Upper lobe of left lung (tissue), 4 donors: Measurements from ENCODE around the gene PCBD1.

Source experiments
- POLR2A ChIP-seq, 4 donors: fragments of 450-650 bp; IDR thresholded peaks; one replicate each; pipeline ENCODE4 v1.5.1; 2016 to 2017; ENCODE audit warnings: antibody characterized with exemption in 4 of 4, mild to moderate bottlenecking in 2 of 4
- POLR2AphosphoS5 ChIP-seq, 2 donors: sonication (generic); formaldehyde crosslinking; IDR thresholded peaks; one replicate each; pipeline ENCODE4 v1.5.1; 2017; ENCODE audit warnings: antibody characterized with exemption in 2 of 2
- TF ChIP-seq, protein P1 (sequence below), 6 experiments: fragments of 450-650 bp in 4 of 6; fragments of 200-600 bp in 2 of 6; sonication (generic) in 2 of 6; IDR thresholded peaks; one replicate each; pipeline ENCODE4 v1.5.1; 2016 to 2019; ENCODE audit warnings: antibody characterized with exemption in 6 of 6

DNA sequence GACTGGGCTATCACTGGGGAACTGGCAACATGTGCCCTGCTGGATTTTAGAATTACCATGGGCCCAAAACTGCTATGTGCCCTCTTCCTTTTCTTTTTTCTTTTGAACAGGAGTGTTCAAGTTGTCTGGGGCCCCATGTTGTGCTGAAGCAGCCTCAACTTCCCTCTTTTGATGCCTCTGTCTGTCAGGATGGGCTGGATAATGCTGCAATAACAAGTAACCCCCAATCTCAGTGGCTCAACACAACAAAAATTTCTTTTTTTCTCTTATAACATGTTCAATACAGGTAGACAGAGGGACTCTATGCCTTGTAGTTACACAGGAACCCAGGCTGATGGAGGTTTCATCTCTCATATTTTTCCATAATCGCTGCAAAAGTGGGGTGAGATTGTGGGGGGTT is 8.2 kb upstream of the PCBD1 start:
- TF ChIP-seq, protein P1, sequence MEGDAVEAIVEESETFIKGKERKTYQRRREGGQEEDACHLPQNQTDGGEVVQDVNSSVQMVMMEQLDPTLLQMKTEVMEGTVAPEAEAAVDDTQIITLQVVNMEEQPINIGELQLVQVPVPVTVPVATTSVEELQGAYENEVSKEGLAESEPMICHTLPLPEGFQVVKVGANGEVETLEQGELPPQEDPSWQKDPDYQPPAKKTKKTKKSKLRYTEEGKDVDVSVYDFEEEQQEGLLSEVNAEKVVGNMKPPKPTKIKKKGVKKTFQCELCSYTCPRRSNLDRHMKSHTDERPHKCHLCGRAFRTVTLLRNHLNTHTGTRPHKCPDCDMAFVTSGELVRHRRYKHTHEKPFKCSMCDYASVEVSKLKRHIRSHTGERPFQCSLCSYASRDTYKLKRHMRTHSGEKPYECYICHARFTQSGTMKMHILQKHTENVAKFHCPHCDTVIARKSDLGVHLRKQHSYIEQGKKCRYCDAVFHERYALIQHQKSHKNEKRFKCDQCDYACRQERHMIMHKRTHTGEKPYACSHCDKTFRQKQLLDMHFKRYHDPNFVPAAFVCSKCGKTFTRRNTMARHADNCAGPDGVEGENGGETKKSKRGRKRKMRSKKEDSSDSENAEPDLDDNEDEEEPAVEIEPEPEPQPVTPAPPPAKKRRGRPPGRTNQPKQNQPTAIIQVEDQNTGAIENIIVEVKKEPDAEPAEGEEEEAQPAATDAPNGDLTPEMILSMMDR (IDR thresholded peaks at IDR 0.05): no peak
- TF ChIP-seq POLR2AphosphoS5 (IDR thresholded peaks at IDR 0.05) (no peak), POLR2A (IDR thresholded peaks at IDR 0.05) (no peak)
